ENCODE results near the gene RIT1.
"Not testable (repeated sequence)": the region's sequence is repeated elsewhere in the genome, so short reads cannot be mapped to it uniquely, and the experiment has no call there.

The RIT1 gene

GRCh38 chr1:155933591-155934096, 22.5 kb upstream of the RIT1 start:
- no peak for DNase-seq (ENCODE audit: low read depth)

GRCh38 chr1:155932487-155932886, 21.3 kb upstream of the RIT1 start:
- no peak for DNase-seq (ENCODE audit: low read depth)

GRCh38 chr1:155932081-155932480, 20.9 kb upstream of the RIT1 start:
- no peak for DNase-seq (ENCODE audit: low read depth)

GRCh38 chr1:155931332-155932038, 20.3 kb upstream of the RIT1 start:
- DNase-seq (ENCODE audit: low read depth) = no peak

GRCh38 chr1:155930725-155931124, 19.6 kb upstream of the RIT1 start:
- not testable (repeated sequence) for DNase-seq (ENCODE audit: low read depth)

- DNase-seq (ENCODE audit: low read depth) = no peak
These were observed 17.9 kb upstream of the RIT1 start for GRCh38 chr1:155929057-155929456.

- DNase-seq (ENCODE audit: low read depth) = no peak
These were observed 14.4 kb upstream of the RIT1 start for GRCh38 chr1:155925506-155925905.

GRCh38 chr1:155920717-155921116, 9.6 kb upstream of the RIT1 start:
- no peak for DNase-seq (ENCODE audit: low read depth)

GRCh38 chr1:155919801-155920200, 8.7 kb upstream of the RIT1 start:
- DNase-seq (ENCODE audit: low read depth) = no peak

- DNase-seq (ENCODE audit: low read depth) = no peak
These were observed 7.5 kb upstream of the RIT1 start for GRCh38 chr1:155918660-155919059.

- no peak for DNase-seq (ENCODE audit: low read depth)
These were observed 3.0 kb upstream of the RIT1 start for GRCh38 chr1:155913969-155914757.

- no peak for DNase-seq (ENCODE audit: low read depth)
These were observed 947 bp upstream of the RIT1 start for GRCh38 chr1:155912056-155912536.

- no peak for DNase-seq (ENCODE audit: low read depth)
These were observed 478 bp downstream of the RIT1 start for GRCh38 chr1:155910621-155911121.

- DNase-seq (ENCODE audit: low read depth) = no peak
These were observed 1.3 kb downstream of the RIT1 start for GRCh38 chr1:155909894-155910293.

GRCh38 chr1:155904261-155904660, 6.9 kb downstream of the RIT1 start:
- DNase-seq (ENCODE audit: low read depth) = no peak

GRCh38 chr1:155900161-155900560, 11.0 kb downstream of the RIT1 start:
- no peak for DNase-seq (ENCODE audit: low read depth)

- no peak for DNase-seq (ENCODE audit: low read depth)
These were observed 11.5 kb downstream of the RIT1 start for GRCh38 chr1:155899683-155900082.

GRCh38 chr1:155898888-155899287, 12.3 kb downstream of the RIT1 start:
- no peak for DNase-seq (ENCODE audit: low read depth)

GRCh38 chr1:155897746-155898145, 13.4 kb downstream of the RIT1 start:
- DNase-seq (ENCODE audit: low read depth) = no peak

GRCh38 chr1:155896476-155896875, 14.7 kb downstream of the RIT1 start:
- not testable (repeated sequence) for DNase-seq (ENCODE audit: low read depth)

- not testable (repeated sequence) for DNase-seq (ENCODE audit: low read depth)
These were observed 15.5 kb downstream of the RIT1 start for GRCh38 chr1:155895617-155896016.

GRCh38 chr1:155893389-155894142, 17.6 kb downstream of the RIT1 start:
- no peak for DNase-seq (ENCODE audit: low read depth)
